ENCODE measurements around the gene GALM. TPM values are rescaled to one million over a fixed set of nuclear protein-coding genes. Genes with fewer than 3 reads are reported as not detected.

The GALM gene
- total and polyA plus RNA-seq, 2 of the 13 experiments (the other 11 are each of a cell fraction or from before 2014, with no cell fraction given) = 65.5 to 90.0 TPM

DNA sequence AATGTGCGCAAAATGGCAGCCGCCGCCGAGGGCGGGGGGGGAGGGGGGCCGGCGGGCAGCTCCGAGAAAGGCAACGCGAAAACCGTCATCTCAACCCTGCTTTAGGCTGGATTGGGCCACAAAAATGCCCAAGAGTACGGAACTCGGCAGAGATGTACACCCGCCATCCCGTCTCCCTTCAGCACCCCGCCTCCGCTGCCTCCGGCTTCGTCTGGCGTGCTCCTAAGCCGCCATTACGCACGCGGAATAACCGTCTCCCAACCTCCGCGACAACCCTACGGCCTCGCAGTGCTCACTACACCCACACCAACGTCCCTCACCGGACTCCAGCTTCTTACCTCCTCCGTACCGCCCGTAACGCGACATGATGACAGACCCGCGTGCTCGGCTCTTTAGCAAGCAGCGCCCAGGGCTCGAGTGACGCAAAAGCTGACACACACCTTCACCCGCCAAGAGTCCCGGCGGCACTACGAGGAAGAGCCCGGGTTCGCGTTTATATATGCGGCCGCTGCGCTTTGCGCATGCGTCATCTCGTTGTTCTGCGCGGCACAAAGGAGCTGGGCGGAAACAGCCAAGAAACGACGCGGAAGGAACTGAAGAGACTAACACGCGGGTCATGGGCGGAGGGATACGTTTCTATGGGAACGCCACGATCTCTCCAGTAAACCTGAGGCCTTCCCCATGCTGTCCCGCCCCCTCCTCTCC, 85.1 kb downstream of the GALM start, which contains the start of gene SRSF7 (continued):
- TF ChIP-seq ZBTB40 (IDR thresholded peaks at IDR 0.05) = no peak
- no peak; the same call in 1 of the 2 replicates for TF ChIP-seq ZBTB40 (CRISPR knock-in tag; IDR thresholded peaks at IDR 0.05)
- no peak for TF ChIP-seq ZNF224 (CRISPR knock-in tag; IDR thresholded peaks at IDR 0.05)
- TF ChIP-seq CBX1 (IDR thresholded peaks at IDR 0.05; ENCODE audit: low read depth) = peak; percentile 85
- peak; percentile 79 for TF ChIP-seq GATAD2A (CRISPR knock-in tag; IDR thresholded peaks at IDR 0.05)
- TF ChIP-seq, protein P1, sequence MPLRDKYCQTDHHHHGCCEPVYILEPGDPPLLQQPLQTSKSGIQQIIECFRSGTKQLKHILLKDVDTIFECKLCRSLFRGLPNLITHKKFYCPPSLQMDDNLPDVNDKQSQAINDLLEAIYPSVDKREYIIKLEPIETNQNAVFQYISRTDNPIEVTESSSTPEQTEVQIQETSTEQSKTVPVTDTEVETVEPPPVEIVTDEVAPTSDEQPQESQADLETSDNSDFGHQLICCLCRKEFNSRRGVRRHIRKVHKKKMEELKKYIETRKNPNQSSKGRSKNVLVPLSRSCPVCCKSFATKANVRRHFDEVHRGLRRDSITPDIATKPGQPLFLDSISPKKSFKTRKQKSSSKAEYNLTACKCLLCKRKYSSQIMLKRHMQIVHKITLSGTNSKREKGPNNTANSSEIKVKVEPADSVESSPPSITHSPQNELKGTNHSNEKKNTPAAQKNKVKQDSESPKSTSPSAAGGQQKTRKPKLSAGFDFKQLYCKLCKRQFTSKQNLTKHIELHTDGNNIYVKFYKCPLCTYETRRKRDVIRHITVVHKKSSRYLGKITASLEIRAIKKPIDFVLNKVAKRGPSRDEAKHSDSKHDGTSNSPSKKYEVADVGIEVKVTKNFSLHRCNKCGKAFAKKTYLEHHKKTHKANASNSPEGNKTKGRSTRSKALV (CRISPR knock-in tag; IDR thresholded peaks at IDR 0.05) = peak; percentile 78
- TF ChIP-seq, protein P2, sequence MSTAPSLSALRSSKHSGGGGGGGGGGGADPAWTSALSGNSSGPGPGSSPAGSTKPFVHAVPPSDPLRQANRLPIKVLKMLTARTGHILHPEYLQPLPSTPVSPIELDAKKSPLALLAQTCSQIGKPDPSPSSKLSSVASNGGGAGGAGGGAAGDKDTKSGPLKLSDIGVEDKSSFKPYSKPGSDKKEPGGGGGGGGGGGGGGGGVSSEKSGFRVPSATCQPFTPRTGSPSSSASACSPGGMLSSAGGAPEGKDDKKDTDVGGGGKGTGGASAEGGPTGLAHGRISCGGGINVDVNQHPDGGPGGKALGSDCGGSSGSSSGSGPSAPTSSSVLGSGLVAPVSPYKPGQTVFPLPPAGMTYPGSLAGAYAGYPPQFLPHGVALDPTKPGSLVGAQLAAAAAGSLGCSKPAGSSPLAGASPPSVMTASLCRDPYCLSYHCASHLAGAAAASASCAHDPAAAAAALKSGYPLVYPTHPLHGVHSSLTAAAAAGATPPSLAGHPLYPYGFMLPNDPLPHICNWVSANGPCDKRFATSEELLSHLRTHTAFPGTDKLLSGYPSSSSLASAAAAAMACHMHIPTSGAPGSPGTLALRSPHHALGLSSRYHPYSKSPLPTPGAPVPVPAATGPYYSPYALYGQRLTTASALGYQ (CRISPR knock-in tag; IDR thresholded peaks at IDR 0.05) = no peak
- TF ChIP-seq RNF2 (conservative IDR thresholded peaks at IDR 0.05; ENCODE audit: low read depth) = peak; percentile 66
- peak; percentile 98 for TF ChIP-seq KDM2A (CRISPR knock-in tag; IDR thresholded peaks at IDR 0.05; ENCODE audit: borderline replicate concordance, low read depth)
- no peak for TF ChIP-seq NPAS2 (CRISPR knock-in tag; IDR thresholded peaks at IDR 0.05; ENCODE audit: borderline replicate concordance)
- TF ChIP-seq NFYB (CRISPR knock-in tag; IDR thresholded peaks at IDR 0.05) = peak; percentile 56
- peak; percentile 96 for TF ChIP-seq MXD4 (CRISPR knock-in tag; IDR thresholded peaks at IDR 0.05)
- peak; percentile 51; the same call in 1 of the 2 replicates for TF ChIP-seq ZNF263 (CRISPR knock-in tag; IDR thresholded peaks at IDR 0.05)
- TF ChIP-seq ZC3H13 (CRISPR knock-in tag; IDR thresholded peaks at IDR 0.05) = peak; percentile 96
- TF ChIP-seq CHD2 (IDR thresholded peaks at IDR 0.05; ENCODE audit: low read depth, low read length) = peak; percentile 85
- TF ChIP-seq MXD1 (CRISPR knock-in tag; IDR thresholded peaks at IDR 0.05) = peak; percentile 89

Measured in HepG2 (cell line).